C4-2B (cell line): Measurements from ENCODE around the gene KRTAP27-1.

ENCODE experiments used
- H3K27ac ChIP-seq: fragments of 450-650 bp; 2 replicates; pipeline ENCODE4 v1.5.1; 2017
- CTCF ChIP-seq: fragments of 450-650 bp; conservative IDR thresholded peaks from 2 replicates; pipeline ENCODE4 v1.5.1; 2017; ENCODE audit warnings: mild to moderate bottlenecking
- ZFX ChIP-seq: fragments of 450-650 bp; IDR thresholded peaks from 2 replicates; pipeline ENCODE4 v1.6.1; 2017

The KRTAP27-1 gene

GRCh38 chr21:30337276-30337744 lies at the start of gene KRTAP27-1:
TSS of gene KRTAP27-1 (minus strand) at chr21:30337694. CDS start at chr21:30337668, 26 bp downstream.
- no peak for TF ChIP-seq ZFX
- TF ChIP-seq CTCF, result no peak
- no peak within 1 kb of the TSS for H3K27ac ChIP-seq

- no peak for TF ChIP-seq ZFX
- no peak for TF ChIP-seq CTCF
- no peak overlapping the region for H3K27ac ChIP-seq
These were observed 44.7 kb upstream of the KRTAP27-1 start for GRCh38 chr21:30382201-30382600.

- TF ChIP-seq ZFX, result no peak
- no peak for TF ChIP-seq CTCF
- H3K27ac ChIP-seq, result no peak within 1 kb of the TSS
These were observed 34.8 kb upstream of the KRTAP27-1 start, which contains the start of gene KRTAP13-2 for GRCh38 chr21:30372139-30372770. TSS of gene KRTAP13-2 (minus strand) at chr21:30372271. CDS start at chr21:30372213, 58 bp downstream.

- no peak for TF ChIP-seq ZFX
- no peak for TF ChIP-seq CTCF
These were observed 18.4 kb upstream of the KRTAP27-1 start for GRCh38 chr21:30355906-30356305.

GRCh38 chr21:30354308-30355005 lies 17.0 kb upstream of the KRTAP27-1 start:
- no peak for TF ChIP-seq ZFX
- no peak for TF ChIP-seq CTCF
- no peak overlapping the region for H3K27ac ChIP-seq

More at GRCh38 chr21:30355906-30356305, 18.4 kb upstream of the KRTAP27-1 start:
- no peak overlapping the region for H3K27ac ChIP-seq

- H3K27ac ChIP-seq, result no peak overlapping the region
- TF ChIP-seq ZFX (no peak), CTCF (no peak)
These were observed 14.0 kb upstream of the KRTAP27-1 start for GRCh38 chr21:30351534-30351933.

GRCh38 chr21:30349572-30349971 lies 12.1 kb upstream of the KRTAP27-1 start:
- no peak overlapping the region for H3K27ac ChIP-seq
- TF ChIP-seq CTCF, result no peak
- no peak for TF ChIP-seq ZFX
